Superior temporal gyrus (tissue), 1 donor: ENCODE results near the gene WDFY2.
A peak's percentile ranks its signal among the peaks of the same experiment; 100 is the strongest.

Experiments
- DNase-seq: peaks from one replicate; pipeline ENCODE4 v3.0.0-alpha.2; 2016; ENCODE audit errors: extremely low spot score

Gene WDFY2

GRCh38 chr13:51601601-51602565 lies 17.6 kb downstream of the WDFY2 start:
- DNase-seq: no peak

- no peak for DNase-seq
These were observed 19.5 kb downstream of the WDFY2 start for GRCh38 chr13:51603716-51604115.

- peak; percentile 49 for DNase-seq
These were observed 21.4 kb downstream of the WDFY2 start for GRCh38 chr13:51605698-51606097.

GRCh38 chr13:51607165-51607564 lies 22.9 kb downstream of the WDFY2 start:
- DNase-seq: no peak

- no peak for DNase-seq
These were observed 24.7 kb downstream of the WDFY2 start for GRCh38 chr13:51608857-51609406.

GRCh38 chr13:51612867-51613266 lies 28.6 kb downstream of the WDFY2 start:
- no peak for DNase-seq

GRCh38 chr13:51613535-51613934 lies 29.3 kb downstream of the WDFY2 start:
- no peak for DNase-seq

- peak; percentile 74 for DNase-seq
These were observed 30.1 kb downstream of the WDFY2 start for GRCh38 chr13:51614350-51614786.

- DNase-seq: peak; percentile 98
These were observed 34.4 kb downstream of the WDFY2 start for GRCh38 chr13:51618626-51619025.

GRCh38 chr13:51619614-51620013 lies 35.4 kb downstream of the WDFY2 start:
- DNase-seq: peak; percentile 61

- peak; percentile 64 for DNase-seq
These were observed 36.1 kb downstream of the WDFY2 start for GRCh38 chr13:51620165-51620983.

GRCh38 chr13:51621602-51622001 lies 37.3 kb downstream of the WDFY2 start:
- no peak for DNase-seq

- peak; percentile 35 for DNase-seq
These were observed 39.2 kb downstream of the WDFY2 start for GRCh38 chr13:51623473-51623872.

GRCh38 chr13:51624207-51624606 lies 39.9 kb downstream of the WDFY2 start:
- DNase-seq: no peak

- DNase-seq: no peak
These were observed 40.6 kb downstream of the WDFY2 start for GRCh38 chr13:51624695-51625345.

- DNase-seq: peak; percentile 68
These were observed 41.5 kb downstream of the WDFY2 start for GRCh38 chr13:51625555-51626345.

GRCh38 chr13:51626749-51627148 lies 42.5 kb downstream of the WDFY2 start:
- DNase-seq: no peak

- no peak for DNase-seq
These were observed 44.0 kb downstream of the WDFY2 start for GRCh38 chr13:51628059-51628852.

GRCh38 chr13:51629491-51630287 lies 45.4 kb downstream of the WDFY2 start:
- peak; percentile 33 for DNase-seq
